ENCODE data around the gene IMPA2. TPM values are rescaled to one million over a fixed set of nuclear protein-coding genes. Genes with fewer than 3 reads are reported as not detected.

The IMPA2 gene
- total RNA-seq, 6 experiments from 2014 or later, result 32.3 to 51.1 (median 45.7) TPM

GRCh38 chr18:12033643-12034025 lies 52.3 kb downstream of the IMPA2 start:
- Histone ChIP-seq H3K4me1 (no peaks in the 10 kb centered on the region), H3K27me3 (no peaks in the 10 kb centered on the region), H3K9me3 (no peaks in the 10 kb centered on the region), H3K4me3 (no peak overlapping the region), H3K36me3 (peaks cover 0 to 25% (median 11%) of the 10 kb centered on the region in 4 donors), H3K27ac (no peak overlapping the region)
- ATAC-seq, result no peak
- DNase-seq, result no peak
- no peak for TF ChIP-seq POLR2A (IDR thresholded peaks at IDR 0.05)
- no peak for TF ChIP-seq CTCF (IDR thresholded peaks at IDR 0.05)
- WGBS (ENCODE audit: insufficient coverage, low coverage, low lambda C conversion rate, missing lambda C conversion rate), result 83% methylated on average over 7 of the region's 7 CpGs
- intact Hi-C loops (cut with DNase I), result loop anchor here (10.0 kb wide), 2 partner anchors 99 to 299 kb away; no protein-coding TSS in a partner anchor

DNA sequence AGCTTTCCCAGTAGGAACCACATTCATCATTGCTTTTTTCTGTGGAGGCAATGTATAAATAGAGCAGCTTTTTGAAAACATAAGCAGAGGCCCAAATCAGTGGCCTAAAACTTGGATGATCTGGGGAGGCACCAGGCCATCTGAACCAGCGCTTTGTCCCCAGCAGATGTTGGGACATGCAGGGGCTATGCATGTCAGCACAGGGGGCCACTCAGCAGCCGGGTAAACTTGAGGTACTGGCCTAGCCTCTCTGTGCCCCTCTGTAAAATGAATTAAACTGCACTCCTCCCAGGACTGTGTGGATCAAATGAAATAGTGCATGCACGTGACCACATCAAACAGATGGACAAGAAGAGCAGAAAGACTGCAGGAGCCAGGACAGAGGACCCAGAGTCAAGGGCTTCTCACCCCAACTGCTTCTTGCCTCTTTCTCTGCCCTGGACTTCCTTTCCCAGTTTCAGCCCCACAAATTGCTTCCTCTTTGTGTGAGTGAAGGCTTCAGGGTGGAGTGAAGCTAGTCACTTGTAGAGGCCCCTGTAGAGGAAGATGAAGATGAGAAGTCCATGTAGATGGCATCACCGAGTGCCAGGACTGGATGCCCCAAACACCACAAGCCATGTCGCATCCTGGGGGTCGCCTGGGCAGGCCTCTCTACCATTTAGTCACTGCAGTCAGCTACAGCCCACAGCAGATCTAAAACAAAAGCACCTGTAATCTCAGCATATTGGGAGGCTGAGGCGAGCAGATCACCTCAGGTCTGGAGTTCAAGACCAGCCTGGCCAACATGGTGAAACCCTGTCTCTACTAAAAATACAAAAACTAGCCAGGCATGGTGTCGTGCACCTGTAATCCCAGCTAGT lies 53.2 kb downstream of the IMPA2 start:
- Histone ChIP-seq H3K9me3 (no peaks in the 10 kb centered on the region), H3K27ac (no peak overlapping the region), H3K4me1 (no peaks in the 10 kb centered on the region), H3K27me3 (no peaks in the 10 kb centered on the region), H3K36me3 (peaks cover 0 to 25% (median 9%) of the 10 kb centered on the region in 4 donors), H3K4me3 (no peak overlapping the region)
- TF ChIP-seq POLR2A (IDR thresholded peaks at IDR 0.05) (no peak), CTCF (IDR thresholded peaks at IDR 0.05) (no peak)
- DNase-seq (no peak), ATAC-seq (no peak)
- intact Hi-C loops (cut with DNase I), result loop anchor here (5.0 to 10.0 kb wide), 3 partner anchors 37 to 300 kb away; no protein-coding TSS in a partner anchor
- 86% methylated on average over 1 of the region's 8 CpGs for WGBS (ENCODE audit: insufficient coverage, low coverage, low lambda C conversion rate, missing lambda C conversion rate)

DNA sequence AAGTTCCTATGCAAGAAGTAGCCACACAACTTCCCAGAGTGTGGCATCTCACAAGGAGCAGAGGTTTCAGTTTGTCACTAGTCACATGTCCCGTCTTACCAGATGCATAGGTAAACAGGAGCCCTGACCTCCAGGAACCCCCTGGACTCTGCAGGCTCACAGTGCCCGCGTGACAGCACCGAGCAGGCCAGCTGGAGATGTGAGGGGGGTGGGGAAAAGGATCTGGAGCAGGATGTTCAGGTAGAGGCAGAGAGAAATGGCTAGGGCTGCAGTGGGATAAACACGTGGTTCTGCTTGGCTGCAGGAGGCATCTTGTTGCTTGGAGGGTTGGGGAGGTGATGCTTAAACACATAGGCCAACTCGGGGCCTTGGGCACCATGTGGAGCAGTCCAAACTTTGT lies 54.2 kb downstream of the IMPA2 start:
- DNase-seq (no peak), ATAC-seq (no peak)
- no peak for TF ChIP-seq CTCF (IDR thresholded peaks at IDR 0.05)
- no peak for TF ChIP-seq POLR2A (IDR thresholded peaks at IDR 0.05)
- Histone ChIP-seq H3K4me1 (no peaks in the 10 kb centered on the region), H3K4me3 (no peak overlapping the region), H3K36me3 (peaks cover 0 to 21% (median 4%) of the 10 kb centered on the region in 4 donors), H3K9me3 (no peaks in the 10 kb centered on the region), H3K27me3 (no peaks in the 10 kb centered on the region), H3K27ac (no peak overlapping the region)
- 81% methylated on average over 5 of the region's 6 CpGs for WGBS (ENCODE audit: insufficient coverage, low coverage, low lambda C conversion rate, missing lambda C conversion rate)
- intact Hi-C loops (cut with DNase I), result loop anchor here (5.0 to 10.0 kb wide), 3 partner anchors 38 to 301 kb away; no protein-coding TSS in a partner anchor

DNA sequence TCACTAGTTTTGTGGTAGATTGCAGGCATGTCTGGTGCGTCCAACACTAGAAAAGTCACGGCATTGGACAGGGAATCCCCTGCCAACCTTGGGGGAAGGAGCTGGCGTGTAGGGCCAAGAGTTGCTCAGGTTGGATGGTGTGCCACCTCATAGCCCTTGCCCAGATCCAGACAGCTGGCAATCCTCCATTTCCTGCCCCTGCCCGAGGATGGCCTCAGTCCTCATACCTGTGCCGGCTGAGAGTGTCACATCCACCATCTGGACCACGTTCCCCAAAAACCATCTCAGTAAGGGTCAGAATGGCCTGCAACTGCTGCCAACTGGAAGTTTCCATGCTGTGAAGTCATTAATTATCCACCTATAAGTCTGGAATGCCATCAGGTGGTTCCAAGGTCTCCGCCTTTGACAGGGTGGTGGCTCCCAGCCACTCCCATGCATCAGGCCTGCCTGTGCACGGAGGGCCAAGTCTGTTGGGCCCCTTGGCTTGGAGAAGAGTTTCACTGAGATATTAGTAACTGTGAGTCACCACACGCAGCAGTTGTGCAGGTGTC lies 55.0 kb downstream of the IMPA2 start:
- Histone ChIP-seq H3K27ac (no peak overlapping the region), H3K4me1 (no peaks in the 10 kb centered on the region), H3K4me3 (no peak overlapping the region), H3K9me3 (no peaks in the 10 kb centered on the region), H3K36me3 (peaks cover 0 to 16% (median 0%) of the 10 kb centered on the region in 4 donors), H3K27me3 (no peaks in the 10 kb centered on the region)
- WGBS (ENCODE audit: insufficient coverage, low coverage, low lambda C conversion rate, missing lambda C conversion rate), result 42% methylated on average over 2 of the region's 9 CpGs
- intact Hi-C loops (cut with DNase I), result loop anchor here (5.0 to 10.0 kb wide), 3 partner anchors 39 to 301 kb away; no protein-coding TSS in a partner anchor
- DNase-seq, result no peak
- ATAC-seq, result no peak
- TF ChIP-seq POLR2A (IDR thresholded peaks at IDR 0.05), result no peak
- TF ChIP-seq CTCF (IDR thresholded peaks at IDR 0.05), result no peak

All from right lobe of liver (tissue), 6 donors.